ENCODE results near the gene IL36RN. TPM values are rescaled to one million over a fixed set of nuclear protein-coding genes. Genes with fewer than 3 reads are reported as not detected.

The IL36RN gene
- polyA plus RNA-seq, 1 of the 3 experiments (the other 2 are of a cell fraction), result not detected

DNA sequence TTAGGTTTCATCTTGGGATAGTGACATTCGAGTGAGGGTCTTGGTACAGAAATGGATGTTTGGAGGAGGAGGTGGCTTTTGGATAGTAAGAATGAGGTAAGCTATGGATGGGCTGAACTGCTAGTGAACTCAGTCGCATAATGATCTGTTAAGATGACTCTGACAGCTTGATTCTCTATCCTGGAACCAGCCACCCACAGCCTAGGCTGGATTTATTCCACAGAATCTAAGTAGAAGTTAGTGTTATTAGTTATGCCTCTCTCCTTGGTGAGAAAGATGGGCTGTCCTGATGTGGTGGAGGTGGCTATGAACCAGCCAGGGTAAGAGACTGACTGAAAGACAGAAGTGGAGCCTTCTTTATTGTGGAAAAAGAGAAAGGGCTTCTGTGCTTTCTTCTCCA, 31.3 kb upstream of the IL36RN start:
- ChIA-PET CTCF (interaction anchor here (1.1 kb wide), 1 partner anchor 9 kb away, joined by 3 read pairs; no protein-coding TSS in a partner anchor), POLR2A (no interaction called here)
- Histone ChIP-seq H3K9ac (no peak overlapping the region), H3K9me2 (no peaks in the 10 kb centered on the region), H3F3A (replicated peaks; ENCODE audit: insufficient read depth) (no peaks in the 10 kb centered on the region), H2AFZ (ENCODE audit: low read depth) (no peak overlapping the region), H3K9me3 (no peaks in the 10 kb centered on the region), H3K27ac (ENCODE audit: low read depth in 2 of 2, low read length in 1 of 2) (no peak overlapping the region), H3K27me3 (ENCODE audit: insufficient read depth) (peaks cover 5% of the 10 kb centered on the region; the same call in 1 of the 2 replicates), H3K79me2 (ENCODE audit: insufficient read depth) (no peaks in the 10 kb centered on the region), H3K4me2 (no peak overlapping the region), H3K4me3 (ENCODE audit: low read depth in 2 of 2, low read length in 1 of 2) (no peak overlapping the region), H3K4me1 (ENCODE audit: control insufficient read depth in 1 of 2, insufficient read depth in 2 of 2, low read depth in 1 of 2, low read length in 1 of 2) (no peaks in the 10 kb centered on the region), H4K20me1 (ENCODE audit: insufficient read depth) (no peaks in the 10 kb centered on the region), H3K36me3 (replicated peaks in 1 of 2; ENCODE audit: control insufficient read depth in 1 of 2, insufficient read depth in 2 of 2, low read length in 1 of 2) (no peaks in the 10 kb centered on the region)
- DNase-seq, result no peak
- 3% methylated on average over 2 of the region's 2 CpGs for WGBS (ENCODE audit: low lambda C conversion rate)
- TF ChIP-seq, protein P1, sequence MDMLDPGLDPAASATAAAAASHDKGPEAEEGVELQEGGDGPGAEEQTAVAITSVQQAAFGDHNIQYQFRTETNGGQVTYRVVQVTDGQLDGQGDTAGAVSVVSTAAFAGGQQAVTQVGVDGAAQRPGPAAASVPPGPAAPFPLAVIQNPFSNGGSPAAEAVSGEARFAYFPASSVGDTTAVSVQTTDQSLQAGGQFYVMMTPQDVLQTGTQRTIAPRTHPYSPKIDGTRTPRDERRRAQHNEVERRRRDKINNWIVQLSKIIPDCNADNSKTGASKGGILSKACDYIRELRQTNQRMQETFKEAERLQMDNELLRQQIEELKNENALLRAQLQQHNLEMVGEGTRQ (IDR thresholded peaks at IDR 0.05; ENCODE audit: borderline replicate concordance, low read depth, low read length), result no peak
- TF ChIP-seq MXI1 (IDR thresholded peaks at IDR 0.05; ENCODE audit: low read depth, low read length) (no peak), RAD21 (IDR thresholded peaks at IDR 0.05; ENCODE audit: low read length) (no peak), TAF1 (IDR thresholded peaks at IDR 0.05; ENCODE audit: borderline replicate concordance, low read depth, low read length) (no peak), RFX5 (IDR thresholded peaks at IDR 0.05; ENCODE audit: low read length) (no peak), CHD2 (IDR thresholded peaks at IDR 0.05; ENCODE audit: low read length, partially characterized antibody) (no peak)

DNA sequence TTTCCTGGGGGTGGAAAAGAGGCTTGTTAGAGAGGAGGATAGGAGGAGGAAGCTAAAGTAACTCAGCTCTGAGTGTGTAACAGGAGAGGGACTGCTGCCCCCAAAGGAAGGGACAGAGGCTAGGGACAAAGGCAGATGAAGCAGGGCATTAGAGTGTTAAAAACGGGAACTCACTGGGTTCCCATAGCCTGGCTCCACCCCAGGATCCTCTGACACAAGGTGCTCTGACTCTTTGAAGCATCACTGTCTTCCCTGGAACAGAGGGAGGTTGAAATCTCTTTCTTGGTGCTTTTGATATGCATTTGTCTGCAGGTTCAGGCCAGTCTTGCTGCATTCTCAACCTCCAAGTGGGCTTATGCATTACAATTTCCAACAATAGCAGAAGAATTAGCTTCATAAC, 30.9 kb upstream of the IL36RN start:
- no peak for DNase-seq
- Histone ChIP-seq H3K9me2 (no peaks in the 10 kb centered on the region), H3K9ac (no peak overlapping the region), H3K4me3 (ENCODE audit: low read depth in 2 of 2, low read length in 1 of 2) (no peak overlapping the region), H3K79me2 (ENCODE audit: insufficient read depth) (no peaks in the 10 kb centered on the region), H3K9me3 (no peaks in the 10 kb centered on the region), H3F3A (replicated peaks; ENCODE audit: insufficient read depth) (no peaks in the 10 kb centered on the region), H3K4me2 (no peak overlapping the region), H3K27ac (ENCODE audit: low read depth in 2 of 2, low read length in 1 of 2) (no peak overlapping the region), H3K4me1 (ENCODE audit: control insufficient read depth in 1 of 2, insufficient read depth in 2 of 2, low read depth in 1 of 2, low read length in 1 of 2) (no peaks in the 10 kb centered on the region), H3K27me3 (ENCODE audit: insufficient read depth) (peaks cover 5% of the 10 kb centered on the region; the same call in 1 of the 2 replicates), H4K20me1 (ENCODE audit: insufficient read depth) (no peaks in the 10 kb centered on the region), H3K36me3 (replicated peaks in 1 of 2; ENCODE audit: control insufficient read depth in 1 of 2, insufficient read depth in 2 of 2, low read length in 1 of 2) (no peaks in the 10 kb centered on the region), H2AFZ (ENCODE audit: low read depth) (no peak overlapping the region)
- POLR2A ChIA-PET, result no interaction called here
- WGBS (ENCODE audit: low lambda C conversion rate), result 0% methylated on average over 1 of the region's 1 CpG
- CTCF ChIA-PET, result interaction anchor here (1.1 kb wide), 1 partner anchor 9 kb away, joined by 3 read pairs; no protein-coding TSS in a partner anchor
- TF ChIP-seq, protein P1 (IDR thresholded peaks at IDR 0.05; ENCODE audit: borderline replicate concordance, low read depth, low read length), result no peak
- TF ChIP-seq, protein P2, sequence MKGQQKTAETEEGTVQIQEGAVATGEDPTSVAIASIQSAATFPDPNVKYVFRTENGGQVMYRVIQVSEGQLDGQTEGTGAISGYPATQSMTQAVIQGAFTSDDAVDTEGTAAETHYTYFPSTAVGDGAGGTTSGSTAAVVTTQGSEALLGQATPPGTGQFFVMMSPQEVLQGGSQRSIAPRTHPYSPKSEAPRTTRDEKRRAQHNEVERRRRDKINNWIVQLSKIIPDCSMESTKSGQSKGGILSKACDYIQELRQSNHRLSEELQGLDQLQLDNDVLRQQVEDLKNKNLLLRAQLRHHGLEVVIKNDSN (IDR thresholded peaks at IDR 0.05; ENCODE audit: borderline replicate concordance, low read depth), result no peak
- TF ChIP-seq YY1 (IDR thresholded peaks at IDR 0.05; ENCODE audit: low read depth), result no peak
- no peak for TF ChIP-seq TEAD4 (IDR thresholded peaks at IDR 0.05; ENCODE audit: borderline replicate concordance, insufficient read depth)
- no peak for TF ChIP-seq EP300 (IDR thresholded peaks at IDR 0.05; ENCODE audit: borderline replicate concordance in 1 of 2, low read depth in 1 of 2, low read length in 1 of 2)
- no peak for TF ChIP-seq MEF2A (IDR thresholded peaks at IDR 0.05; ENCODE audit: borderline replicate concordance, low read depth)
- TF ChIP-seq, protein P3, sequence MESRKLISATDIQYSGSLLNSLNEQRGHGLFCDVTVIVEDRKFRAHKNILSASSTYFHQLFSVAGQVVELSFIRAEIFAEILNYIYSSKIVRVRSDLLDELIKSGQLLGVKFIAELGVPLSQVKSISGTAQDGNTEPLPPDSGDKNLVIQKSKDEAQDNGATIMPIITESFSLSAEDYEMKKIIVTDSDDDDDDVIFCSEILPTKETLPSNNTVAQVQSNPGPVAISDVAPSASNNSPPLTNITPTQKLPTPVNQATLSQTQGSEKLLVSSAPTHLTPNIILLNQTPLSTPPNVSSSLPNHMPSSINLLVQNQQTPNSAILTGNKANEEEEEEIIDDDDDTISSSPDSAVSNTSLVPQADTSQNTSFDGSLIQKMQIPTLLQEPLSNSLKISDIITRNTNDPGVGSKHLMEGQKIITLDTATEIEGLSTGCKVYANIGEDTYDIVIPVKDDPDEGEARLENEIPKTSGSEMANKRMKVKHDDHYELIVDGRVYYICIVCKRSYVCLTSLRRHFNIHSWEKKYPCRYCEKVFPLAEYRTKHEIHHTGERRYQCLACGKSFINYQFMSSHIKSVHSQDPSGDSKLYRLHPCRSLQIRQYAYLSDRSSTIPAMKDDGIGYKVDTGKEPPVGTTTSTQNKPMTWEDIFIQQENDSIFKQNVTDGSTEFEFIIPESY (IDR thresholded peaks at IDR 0.05; ENCODE audit: borderline replicate concordance, low read depth), result no peak
- TF ChIP-seq CHD2 (IDR thresholded peaks at IDR 0.05; ENCODE audit: low read length, partially characterized antibody), result no peak
- no peak for TF ChIP-seq EZH2phosphoT487 (IDR thresholded peaks at IDR 0.05; ENCODE audit: borderline replicate concordance, low read depth)
- no peak for TF ChIP-seq ELF1 (IDR thresholded peaks at IDR 0.05)
- TF ChIP-seq FOSL2 (IDR thresholded peaks at IDR 0.05; ENCODE audit: borderline replicate concordance, low read depth), result no peak
- TF ChIP-seq, protein P4, sequence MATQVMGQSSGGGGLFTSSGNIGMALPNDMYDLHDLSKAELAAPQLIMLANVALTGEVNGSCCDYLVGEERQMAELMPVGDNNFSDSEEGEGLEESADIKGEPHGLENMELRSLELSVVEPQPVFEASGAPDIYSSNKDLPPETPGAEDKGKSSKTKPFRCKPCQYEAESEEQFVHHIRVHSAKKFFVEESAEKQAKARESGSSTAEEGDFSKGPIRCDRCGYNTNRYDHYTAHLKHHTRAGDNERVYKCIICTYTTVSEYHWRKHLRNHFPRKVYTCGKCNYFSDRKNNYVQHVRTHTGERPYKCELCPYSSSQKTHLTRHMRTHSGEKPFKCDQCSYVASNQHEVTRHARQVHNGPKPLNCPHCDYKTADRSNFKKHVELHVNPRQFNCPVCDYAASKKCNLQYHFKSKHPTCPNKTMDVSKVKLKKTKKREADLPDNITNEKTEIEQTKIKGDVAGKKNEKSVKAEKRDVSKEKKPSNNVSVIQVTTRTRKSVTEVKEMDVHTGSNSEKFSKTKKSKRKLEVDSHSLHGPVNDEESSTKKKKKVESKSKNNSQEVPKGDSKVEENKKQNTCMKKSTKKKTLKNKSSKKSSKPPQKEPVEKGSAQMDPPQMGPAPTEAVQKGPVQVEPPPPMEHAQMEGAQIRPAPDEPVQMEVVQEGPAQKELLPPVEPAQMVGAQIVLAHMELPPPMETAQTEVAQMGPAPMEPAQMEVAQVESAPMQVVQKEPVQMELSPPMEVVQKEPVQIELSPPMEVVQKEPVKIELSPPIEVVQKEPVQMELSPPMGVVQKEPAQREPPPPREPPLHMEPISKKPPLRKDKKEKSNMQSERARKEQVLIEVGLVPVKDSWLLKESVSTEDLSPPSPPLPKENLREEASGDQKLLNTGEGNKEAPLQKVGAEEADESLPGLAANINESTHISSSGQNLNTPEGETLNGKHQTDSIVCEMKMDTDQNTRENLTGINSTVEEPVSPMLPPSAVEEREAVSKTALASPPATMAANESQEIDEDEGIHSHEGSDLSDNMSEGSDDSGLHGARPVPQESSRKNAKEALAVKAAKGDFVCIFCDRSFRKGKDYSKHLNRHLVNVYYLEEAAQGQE (IDR thresholded peaks at IDR 0.05; ENCODE audit: low read depth, low read length), result no peak
- no peak for TF ChIP-seq JUND (IDR thresholded peaks at IDR 0.05)
- TF ChIP-seq TCF12 (IDR thresholded peaks at IDR 0.05), result no peak
- TF ChIP-seq NFIC (IDR thresholded peaks at IDR 0.05; ENCODE audit: borderline replicate concordance), result no peak

Data from SK-N-SH (cell line).